Osteocyte (in vitro differentiated cells): ENCODE results near the gene RFX5. TPM values are rescaled to one million over a fixed set of nuclear protein-coding genes. Genes with fewer than 3 reads are reported as not detected.
A peak's percentile ranks its signal among the peaks of the same experiment; 100 is the strongest.

Source experiments
- DNase-seq: peaks from one replicate; pipeline ENCODE4 v3.0.0; 2021; ENCODE audit warnings: mixed read lengths; ENCODE audit not compliant: unreplicated experiment; ENCODE audit errors: extremely low spot score
- H3K27ac Mint-ChIP-seq: one replicate; pipeline ENCODE4 v1.8.0; 2021; ENCODE audit warnings: mild to moderate bottlenecking, mixed read lengths; ENCODE audit not compliant: unreplicated experiment
- H3K27me3 Mint-ChIP-seq: one replicate; pipeline ENCODE4 v1.8.0; 2021; ENCODE audit warnings: mixed read lengths; ENCODE audit not compliant: unreplicated experiment
- H3K36me3 Mint-ChIP-seq: one replicate; pipeline ENCODE4 v1.8.0; 2021; ENCODE audit warnings: mixed read lengths; ENCODE audit not compliant: unreplicated experiment
- H3K4me1 Mint-ChIP-seq: one replicate; pipeline ENCODE4 v1.8.0; 2021; ENCODE audit warnings: mixed read lengths; ENCODE audit not compliant: unreplicated experiment
- H3K4me3 Mint-ChIP-seq: one replicate; pipeline ENCODE4 v1.8.0; 2021; ENCODE audit warnings: mild to moderate bottlenecking, moderate library complexity, mixed read lengths; ENCODE audit not compliant: unreplicated experiment
- H3K9me3 Mint-ChIP-seq: one replicate; pipeline ENCODE4 v1.8.0; 2021; ENCODE audit warnings: mixed read lengths; ENCODE audit not compliant: unreplicated experiment
- total RNA-seq: library from RNA; stranded (reverse); gene quantifications from 2 replicates; pipeline ENCODE4 v1.2.1, GENCODE V29; 2021
- TF ChIP-seq, protein P1 (sequence below): fragments of 200-600 bp; sonication (generic); IDR thresholded peaks from 2 replicates; pipeline ENCODE4 v1.5.0; 2021; ENCODE audit warnings: antibody characterized with exemption, mild to moderate bottlenecking, moderate library complexity

The RFX5 gene
- total RNA-seq, 1 donor from 2014 or later, result 37.9 TPM

- Mint-ChIP-seq H3K27ac (peak within 1 kb of the TSS; percentile 99), H3K9me3 (no peaks in the 10 kb centered on the region), H3K4me3 (peak within 1 kb of the TSS; percentile 94), H3K27me3 (no peaks in the 10 kb centered on the region), H3K4me1 (peaks cover 20% of the 10 kb centered on the region), H3K36me3 (peaks cover 3% of the 10 kb centered on the region)
- peak; percentile 96 for DNase-seq
- TF ChIP-seq, protein P1, sequence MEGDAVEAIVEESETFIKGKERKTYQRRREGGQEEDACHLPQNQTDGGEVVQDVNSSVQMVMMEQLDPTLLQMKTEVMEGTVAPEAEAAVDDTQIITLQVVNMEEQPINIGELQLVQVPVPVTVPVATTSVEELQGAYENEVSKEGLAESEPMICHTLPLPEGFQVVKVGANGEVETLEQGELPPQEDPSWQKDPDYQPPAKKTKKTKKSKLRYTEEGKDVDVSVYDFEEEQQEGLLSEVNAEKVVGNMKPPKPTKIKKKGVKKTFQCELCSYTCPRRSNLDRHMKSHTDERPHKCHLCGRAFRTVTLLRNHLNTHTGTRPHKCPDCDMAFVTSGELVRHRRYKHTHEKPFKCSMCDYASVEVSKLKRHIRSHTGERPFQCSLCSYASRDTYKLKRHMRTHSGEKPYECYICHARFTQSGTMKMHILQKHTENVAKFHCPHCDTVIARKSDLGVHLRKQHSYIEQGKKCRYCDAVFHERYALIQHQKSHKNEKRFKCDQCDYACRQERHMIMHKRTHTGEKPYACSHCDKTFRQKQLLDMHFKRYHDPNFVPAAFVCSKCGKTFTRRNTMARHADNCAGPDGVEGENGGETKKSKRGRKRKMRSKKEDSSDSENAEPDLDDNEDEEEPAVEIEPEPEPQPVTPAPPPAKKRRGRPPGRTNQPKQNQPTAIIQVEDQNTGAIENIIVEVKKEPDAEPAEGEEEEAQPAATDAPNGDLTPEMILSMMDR, result no peak
Observed at GRCh38 chr1:151327223-151327902, 19.7 kb downstream of the RFX5 start, which contains the start of gene PI4KB. Gene PI4KB, minus strand, starts transcription at chr1:151327416. Its CDS starts 10,935 bp downstream, at chr1:151316481.

GRCh38 chr1:151326619-151327222 lies 20.3 kb downstream of the RFX5 start:
- Mint-ChIP-seq H3K4me3 (peak overlapping the region; percentile 94), H3K36me3 (peaks cover 3% of the 10 kb centered on the region), H3K27ac (peak overlapping the region; percentile 99), H3K4me1 (peaks cover 20% of the 10 kb centered on the region), H3K27me3 (no peaks in the 10 kb centered on the region), H3K9me3 (no peaks in the 10 kb centered on the region)
- DNase-seq, result no peak
- TF ChIP-seq, protein P1, result no peak

- no peak for DNase-seq
- Mint-ChIP-seq H3K9me3 (no peaks in the 10 kb centered on the region), H3K4me1 (peaks cover 20% of the 10 kb centered on the region), H3K4me3 (peak overlapping the region; percentile 94), H3K27ac (peak overlapping the region; percentile 99), H3K27me3 (no peaks in the 10 kb centered on the region), H3K36me3 (peaks cover 5% of the 10 kb centered on the region)
- TF ChIP-seq, protein P1, result no peak
Observed at GRCh38 chr1:151325646-151326429, 21.2 kb downstream of the RFX5 start.

- Mint-ChIP-seq H3K9me3 (no peaks in the 10 kb centered on the region), H3K36me3 (peaks cover 10% of the 10 kb centered on the region), H3K4me1 (peaks cover 20% of the 10 kb centered on the region), H3K27me3 (no peaks in the 10 kb centered on the region), H3K4me3 (peak overlapping the region; percentile 94), H3K27ac (peak overlapping the region; percentile 99)
- DNase-seq, result no peak
- TF ChIP-seq, protein P1, result no peak
Observed at GRCh38 chr1:151325231-151325630, 21.8 kb downstream of the RFX5 start.
